Astrocyte of the cerebellum (primary cell): ENCODE data around the gene IFNA13.
A peak's percentile ranks its signal among the peaks of the same experiment; 100 is the strongest.

Source experiments
- DNase-seq: peaks from one replicate; pipeline ENCODE4 v3.0.0-alpha.2; 2011; ENCODE audit warnings: low read depth
- H3K4me3 ChIP-seq: 2 replicates; pipeline ENCODE4 v1.5.1; 2011; ENCODE audit warnings: mild to moderate bottlenecking, low read depth, low read length, moderate library complexity
- CTCF ChIP-seq: IDR thresholded peaks from 2 replicates; pipeline ENCODE4 v1.5.1; 2012; ENCODE audit warnings: low read length, low read depth, moderate library complexity, mild to moderate bottlenecking; ENCODE audit errors: missing control alignments
- in situ Hi-C: cut with HindIII; loops from 2 replicates; pipeline ENCODE4 v1.10.0; 2017; ENCODE audit warnings: low sequenced_read_pairs

IFNA13 gene

GRCh38 chr9:21334701-21335632 is 32.9 kb downstream of the IFNA13 start, which contains the start of gene KLHL9:
Gene KLHL9, minus strand, starts transcription at chr9:21335404. Its CDS starts 545 bp downstream, at chr9:21334859.
- peak; percentile 76 for DNase-seq
- no peak for TF ChIP-seq CTCF
- H3K4me3 ChIP-seq, result peak within 1 kb of the TSS; percentile 67
- in situ Hi-C loops, result loop anchor here (5.0 to 25.0 kb wide), 2 partner anchors 67 to 477 kb away; partner anchors contain the start of gene MTAP

- in situ Hi-C loops, result loop anchor here (5.0 to 25.0 kb wide), 2 partner anchors 69 to 479 kb away; partner anchors contain the start of gene MTAP
- peak overlapping the region; percentile 67 for H3K4me3 ChIP-seq
- TF ChIP-seq CTCF, result no peak
Observed at GRCh38 chr9:21333226-21333625, 34.6 kb downstream of the IFNA13 start.

GRCh38 chr9:21331676-21332402 is 36.0 kb downstream of the IFNA13 start:
- H3K4me3 ChIP-seq, result no peak overlapping the region
- TF ChIP-seq CTCF, result no peak

More at GRCh38 chr9:21333226-21333625, 34.6 kb downstream of the IFNA13 start:
- DNase-seq, result no peak

GRCh38 chr9:21326526-21327139 is 41.2 kb downstream of the IFNA13 start:
- peak; percentile 54 for TF ChIP-seq CTCF
- no peak overlapping the region for H3K4me3 ChIP-seq
- peak; percentile 35 for DNase-seq
- in situ Hi-C loops, result loop anchor here (25.0 kb wide), 1 partner anchor 486 kb away; the partner anchor contains the start of gene MTAP

More at GRCh38 chr9:21331676-21332402, 36.0 kb downstream of the IFNA13 start:
- in situ Hi-C loops, result loop anchor here (5.0 to 25.0 kb wide), 2 partner anchors 70 to 480 kb away; partner anchors contain the start of gene MTAP
- DNase-seq, result no peak

- in situ Hi-C loops, result no loop called here
Observed at GRCh38 chr9:21324047-21324446, 43.8 kb downstream of the IFNA13 start.

More at GRCh38 chr9:21324047-21324446, 43.8 kb downstream of the IFNA13 start:
- H3K4me3 ChIP-seq, result no peak overlapping the region
- TF ChIP-seq CTCF, result no peak
- DNase-seq, result no peak
